ENCODE results near the gene MFN1. TPM values are rescaled to one million over a fixed set of nuclear protein-coding genes. Genes with fewer than 3 reads are reported as not detected.

The MFN1 gene
- total RNA-seq, 1 experiment from 2014 or later: 50.1 TPM

GRCh38 chr3:179436517-179436916, 89.0 kb downstream of the MFN1 start:
- Mint-ChIP-seq H3K27ac (ENCODE audit: low read depth, unreplicated experiment) (no peak overlapping the region), H3K4me3 (ENCODE audit: unreplicated experiment) (no peak overlapping the region), H3K36me3 (ENCODE audit: insufficient read depth, unreplicated experiment) (no peaks in the 10 kb centered on the region), H3K4me1 (ENCODE audit: insufficient read depth, unreplicated experiment) (peaks cover 19% of the 10 kb centered on the region), H3K9me3 (ENCODE audit: unreplicated experiment) (no peaks in the 10 kb centered on the region), H3K27me3 (ENCODE audit: insufficient read depth, unreplicated experiment) (no peaks in the 10 kb centered on the region)
- no peak for DNase-seq (ENCODE audit: unreplicated experiment)
- TF ChIP-seq CTCF (IDR thresholded peaks at IDR 0.05; ENCODE audit: unreplicated experiment): no peak
- ChIA-PET POLR2A (no interaction called here), CTCF (interaction anchor here (0.9 kb wide), 1 partner anchor 122 kb away, joined by 4 read pairs; no protein-coding TSS in a partner anchor)
- intact Hi-C loops (cut with micrococcal nuclease): no loop called here
- BruUV-seq (replicated peaks): no TSS peak

- no peaks in the 10 kb centered on the region for H3K9me3 Mint-ChIP-seq (ENCODE audit: unreplicated experiment)
- H3K4me1 Mint-ChIP-seq (ENCODE audit: insufficient read depth, unreplicated experiment): peaks cover 8% of the 10 kb centered on the region
- CTCF ChIA-PET: interaction anchor here (0.7 kb wide), 1 partner anchor 71 kb away, joined by 3 read pairs; no protein-coding TSS in a partner anchor
- H3K27me3 Mint-ChIP-seq (ENCODE audit: insufficient read depth, unreplicated experiment): no peaks in the 10 kb centered on the region
- no peak overlapping the region for H3K4me3 Mint-ChIP-seq (ENCODE audit: unreplicated experiment)
- TF ChIP-seq CTCF (IDR thresholded peaks at IDR 0.05; ENCODE audit: unreplicated experiment): no peak
- intact Hi-C loops (cut with micrococcal nuclease): no loop called here
- BruUV-seq (replicated peaks): no TSS peak
- no peak for DNase-seq (ENCODE audit: unreplicated experiment)
- no peaks in the 10 kb centered on the region for H3K36me3 Mint-ChIP-seq (ENCODE audit: insufficient read depth, unreplicated experiment)
- no peak overlapping the region for H3K27ac Mint-ChIP-seq (ENCODE audit: low read depth, unreplicated experiment)
- POLR2A ChIA-PET: interaction anchor here (1.3 to 1.9 kb wide), 3 partner anchors 9 to 124 kb away, joined by 3 to 5 read pairs (median 3); partner anchors contain the start of gene ACTL6A
Measured at GRCh38 chr3:179438841-179439240, 91.3 kb downstream of the MFN1 start.

Other genes starting within 250 kb of the MFN1 start
- gene PIK3CA, start 199.4 kb upstream of the MFN1 start, total RNA-seq (2022): 18.1 and 20.7 TPM in 2 replicates
- gene KCNMB3, start 96.6 kb upstream of the MFN1 start, total RNA-seq (2022): 0.15 and 0.28 TPM in 2 replicates
- 35.5 and 52.8 TPM in 2 replicates for gene ZNF639, start 24.7 kb upstream of the MFN1 start, total RNA-seq (2022)
- gene GNB4, start 103.8 kb downstream of the MFN1 start, total RNA-seq (2022): 20.3 and 20.8 TPM in 2 replicates
- gene ACTL6A, start 215.2 kb downstream of the MFN1 start, total RNA-seq (2022): 46.2 and 57.1 TPM in 2 replicates